Measurements from ENCODE around the gene FER. TPM values are rescaled to one million over a fixed set of nuclear protein-coding genes. Genes with fewer than 3 reads are reported as not detected.

Gene FER
- total RNA-seq, 4 donors from 2014 or later: 16.1 to 25.7 (median 19.1) TPM

DNA sequence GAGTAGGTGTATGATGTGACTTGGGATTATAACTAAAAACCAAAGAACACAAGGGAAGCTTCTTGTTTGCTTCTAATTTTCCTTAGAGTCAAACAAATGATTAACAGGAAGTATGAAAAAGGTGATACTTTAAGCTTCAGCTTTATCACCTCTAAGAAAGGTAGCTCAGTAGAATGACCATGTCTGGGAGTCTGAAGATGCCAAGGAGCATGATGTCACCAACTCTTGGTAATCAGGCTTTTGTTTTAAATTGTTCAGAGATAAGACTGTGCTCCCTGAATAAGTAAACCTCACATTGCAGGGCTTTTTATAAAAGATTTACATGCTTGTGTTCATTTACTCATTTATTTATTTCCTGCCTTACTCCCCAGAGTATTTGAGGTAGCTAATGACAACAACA is 169.9 kb downstream of the FER start:
- DNase-seq (ENCODE audit: low spot score in 2 of 2): no peak
- no peak overlapping the region for H3K4me3 ChIP-seq (ENCODE audit: low read depth, poor library complexity, severe bottlenecking)
- TF ChIP-seq, protein P1, sequence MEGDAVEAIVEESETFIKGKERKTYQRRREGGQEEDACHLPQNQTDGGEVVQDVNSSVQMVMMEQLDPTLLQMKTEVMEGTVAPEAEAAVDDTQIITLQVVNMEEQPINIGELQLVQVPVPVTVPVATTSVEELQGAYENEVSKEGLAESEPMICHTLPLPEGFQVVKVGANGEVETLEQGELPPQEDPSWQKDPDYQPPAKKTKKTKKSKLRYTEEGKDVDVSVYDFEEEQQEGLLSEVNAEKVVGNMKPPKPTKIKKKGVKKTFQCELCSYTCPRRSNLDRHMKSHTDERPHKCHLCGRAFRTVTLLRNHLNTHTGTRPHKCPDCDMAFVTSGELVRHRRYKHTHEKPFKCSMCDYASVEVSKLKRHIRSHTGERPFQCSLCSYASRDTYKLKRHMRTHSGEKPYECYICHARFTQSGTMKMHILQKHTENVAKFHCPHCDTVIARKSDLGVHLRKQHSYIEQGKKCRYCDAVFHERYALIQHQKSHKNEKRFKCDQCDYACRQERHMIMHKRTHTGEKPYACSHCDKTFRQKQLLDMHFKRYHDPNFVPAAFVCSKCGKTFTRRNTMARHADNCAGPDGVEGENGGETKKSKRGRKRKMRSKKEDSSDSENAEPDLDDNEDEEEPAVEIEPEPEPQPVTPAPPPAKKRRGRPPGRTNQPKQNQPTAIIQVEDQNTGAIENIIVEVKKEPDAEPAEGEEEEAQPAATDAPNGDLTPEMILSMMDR (IDR thresholded peaks at IDR 0.05): no peak
- TF ChIP-seq POLR2A (IDR thresholded peaks at IDR 0.05): no peak
- intact Hi-C loops (cut with DNase I; ENCODE audit: low total_unique reads): no loop called here

DNA sequence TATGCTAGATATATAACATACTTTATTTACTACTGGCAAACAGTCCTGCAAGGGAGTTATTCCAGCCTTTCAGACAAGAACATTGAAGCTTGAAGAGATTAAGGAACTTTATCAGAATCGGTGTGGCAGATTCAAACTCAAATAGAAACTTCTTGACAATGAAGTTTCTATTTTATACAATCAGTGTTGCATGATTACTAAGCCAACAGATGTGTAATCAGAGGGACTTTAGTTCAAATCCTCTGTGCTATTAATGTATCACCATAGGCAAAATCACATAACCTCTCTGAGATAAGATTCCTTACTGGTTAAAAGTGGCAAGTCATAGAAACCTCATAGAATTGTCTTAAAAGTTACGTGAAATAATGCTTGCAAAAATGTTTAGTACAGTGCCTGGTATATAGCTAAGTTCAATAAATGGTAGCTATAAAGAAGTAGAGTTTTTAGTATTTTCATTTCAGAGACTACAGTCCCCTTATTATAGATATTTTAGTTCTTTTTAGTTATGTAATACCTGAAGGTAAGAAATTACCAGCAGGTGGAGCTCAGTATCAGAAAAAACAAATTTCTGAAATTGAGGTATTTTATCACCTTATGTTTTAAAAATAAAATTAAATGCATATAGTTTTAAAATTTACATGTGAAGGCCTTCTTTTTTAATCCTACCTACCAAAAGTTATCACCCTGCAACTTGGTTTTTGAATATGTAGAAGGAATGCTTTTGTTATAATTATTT is 172.1 kb downstream of the FER start:
- no peak for DNase-seq (ENCODE audit: low spot score in 2 of 2)
- intact Hi-C loops (cut with DNase I; ENCODE audit: low total_unique reads): no loop called here
- no peak overlapping the region for H3K4me3 ChIP-seq (ENCODE audit: low read depth, poor library complexity, severe bottlenecking)
- TF ChIP-seq, protein P1 (IDR thresholded peaks at IDR 0.05): no peak
- TF ChIP-seq POLR2A (IDR thresholded peaks at IDR 0.05): no peak
- WGBS, 2 donors: 87 to 91% methylated on average over 2 of the region's 2 CpGs

DNA sequence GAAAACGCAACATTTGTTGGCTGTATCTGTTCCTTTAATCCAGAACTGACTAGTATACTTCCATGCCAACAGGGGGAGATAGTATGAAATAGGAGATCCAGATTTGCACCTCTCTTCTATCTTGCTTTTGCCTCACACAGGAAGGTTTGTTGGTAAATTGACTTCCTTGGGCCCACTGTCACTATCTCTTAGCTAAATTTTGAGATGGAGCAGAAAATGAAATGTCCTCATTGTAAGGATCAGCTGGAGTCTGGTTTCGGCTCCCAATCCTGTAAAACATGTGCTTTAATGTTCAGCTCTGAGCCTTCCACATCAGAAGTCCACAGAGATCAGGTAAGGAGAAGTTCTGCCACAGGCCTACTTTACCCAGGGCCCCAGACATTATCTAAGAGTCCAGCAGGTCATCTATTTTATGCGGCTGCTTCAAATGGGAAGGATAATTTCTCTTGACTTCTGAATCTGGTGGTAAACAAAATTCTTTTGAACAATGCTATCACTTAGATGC is 176.8 kb downstream of the FER start:
- no peak for DNase-seq (ENCODE audit: low spot score in 2 of 2)
- intact Hi-C loops (cut with DNase I; ENCODE audit: low total_unique reads): no loop called here
- 93 to 99% methylated on average over 3 of the region's 3 CpGs for WGBS, 2 donors
- TF ChIP-seq POLR2A (IDR thresholded peaks at IDR 0.05): no peak
- TF ChIP-seq, protein P1 (IDR thresholded peaks at IDR 0.05): no peak
- H3K4me3 ChIP-seq (ENCODE audit: low read depth, poor library complexity, severe bottlenecking): no peak overlapping the region

DNA sequence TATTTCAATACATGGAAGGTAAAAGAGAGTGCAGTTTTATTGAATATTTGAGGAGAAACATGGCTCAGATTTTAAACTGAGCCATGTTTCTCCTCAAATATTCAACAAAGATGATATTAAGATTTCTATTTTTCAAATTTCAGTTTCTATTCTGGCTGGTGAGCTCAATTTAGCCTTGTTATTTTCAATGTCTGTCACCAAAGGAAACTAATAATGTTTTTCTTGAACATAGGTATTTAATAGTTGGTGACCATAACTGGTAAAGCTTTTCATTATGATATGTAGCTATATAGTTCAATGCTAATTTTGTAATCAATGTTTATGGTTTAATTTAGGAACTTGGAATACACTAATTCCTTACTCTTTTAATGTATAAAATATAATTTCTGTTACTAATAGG is 177.4 kb downstream of the FER start:
- intact Hi-C loops (cut with DNase I; ENCODE audit: low total_unique reads): no loop called here
- TF ChIP-seq POLR2A (IDR thresholded peaks at IDR 0.05): no peak
- TF ChIP-seq, protein P1 (IDR thresholded peaks at IDR 0.05): no peak
- no peak for DNase-seq (ENCODE audit: low spot score in 2 of 2)
- no peak overlapping the region for H3K4me3 ChIP-seq (ENCODE audit: low read depth, poor library complexity, severe bottlenecking)

DNA sequence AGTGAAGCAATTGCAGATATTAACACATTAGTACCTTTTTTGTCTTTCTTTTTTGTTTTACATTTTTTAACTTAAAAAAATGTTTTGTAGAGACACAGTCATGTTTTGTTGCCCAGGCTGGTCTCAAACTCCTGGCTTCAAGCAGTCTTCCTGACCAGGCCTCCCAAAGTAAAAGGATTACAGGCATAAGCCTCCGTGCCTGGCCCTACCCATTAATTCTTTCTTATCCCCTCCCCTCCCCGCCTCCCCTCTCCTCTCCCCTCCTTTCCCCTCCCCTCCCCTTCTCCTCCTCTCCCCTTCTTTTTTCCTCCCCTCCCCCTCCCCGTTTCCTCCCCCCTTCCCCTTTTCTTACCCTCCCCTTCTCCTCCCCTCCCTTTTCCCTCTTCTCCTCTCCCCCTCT is 182.4 kb downstream of the FER start:
- intact Hi-C loops (cut with DNase I; ENCODE audit: low total_unique reads): no loop called here
- TF ChIP-seq, protein P1 (IDR thresholded peaks at IDR 0.05): no peak
- TF ChIP-seq POLR2A (IDR thresholded peaks at IDR 0.05): no peak
- 92 to 96% methylated on average over 2 of the region's 3 CpGs for WGBS, 2 donors
- H3K4me3 ChIP-seq (ENCODE audit: low read depth, poor library complexity, severe bottlenecking): no peak overlapping the region
- no peak for DNase-seq (ENCODE audit: low spot score in 2 of 2)

DNA sequence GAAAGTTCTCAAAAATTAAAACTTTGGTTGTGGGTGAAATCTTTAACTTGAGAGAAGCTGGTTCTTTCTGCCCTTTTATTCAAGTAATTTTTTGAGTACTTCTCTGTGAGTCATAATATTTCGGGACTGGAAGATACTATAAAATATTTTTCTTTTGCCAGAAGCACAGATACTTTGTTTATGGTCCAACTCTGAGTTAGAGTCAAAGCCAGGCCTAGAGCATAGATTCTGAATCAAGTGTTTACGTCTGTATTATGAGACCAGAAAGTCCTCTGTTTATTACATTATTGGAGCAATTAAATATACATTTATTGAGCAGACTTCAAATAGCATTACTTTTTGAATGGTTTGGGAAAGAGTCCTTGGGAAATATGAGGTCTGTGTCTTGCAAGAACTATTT is 187.9 kb downstream of the FER start:
- TF ChIP-seq POLR2A (IDR thresholded peaks at IDR 0.05): no peak
- TF ChIP-seq, protein P1 (IDR thresholded peaks at IDR 0.05): no peak
- WGBS, 2 donors: 48 to 56% methylated on average over 2 of the region's 2 CpGs
- intact Hi-C loops (cut with DNase I; ENCODE audit: low total_unique reads): no loop called here
- no peak overlapping the region for H3K4me3 ChIP-seq (ENCODE audit: low read depth, poor library complexity, severe bottlenecking)
- DNase-seq (ENCODE audit: low spot score in 2 of 2): no peak
